Progenitor cell of endocrine pancreas (in vitro differentiated cells): ENCODE measurements around the gene SNTG2. TPM values are rescaled to one million over a fixed set of nuclear protein-coding genes. Genes with fewer than 3 reads are reported as not detected.

Experiments
- DNase-seq: peaks from one replicate; pipeline ENCODE4 v3.0.0; 2021; ENCODE audit warnings: low spot score; ENCODE audit not compliant: unreplicated experiment
- H3K27ac Mint-ChIP-seq: 2 replicates; pipeline ENCODE4 v1.8.0; 2021; ENCODE audit warnings: mild to moderate bottlenecking, moderate library complexity, mixed read lengths
- H3K27me3 Mint-ChIP-seq: 2 replicates; pipeline ENCODE4 v1.8.0; 2021; ENCODE audit warnings: mixed read lengths
- H3K36me3 Mint-ChIP-seq: 2 replicates; pipeline ENCODE4 v1.8.0; 2022; ENCODE audit warnings: mixed read lengths; ENCODE audit not compliant: insufficient read depth
- H3K4me1 Mint-ChIP-seq: 2 replicates; pipeline ENCODE4 v1.8.0; 2021; ENCODE audit warnings: low read depth, mixed read lengths
- H3K4me3 Mint-ChIP-seq: 2 replicates; pipeline ENCODE4 v1.8.0; 2021; ENCODE audit warnings: low read depth, mild to moderate bottlenecking, moderate library complexity, mixed read lengths
- H3K9me3 Mint-ChIP-seq: 2 replicates; pipeline ENCODE4 v1.8.0; 2021; ENCODE audit warnings: low read depth, mixed read lengths
- CTCF ChIP-seq: fragments of 200-600 bp; sonication (generic); IDR thresholded peaks from one replicate; pipeline ENCODE4 v1.5.0; 2021; ENCODE audit warnings: antibody characterized with exemption, mild to moderate bottlenecking; ENCODE audit not compliant: unreplicated experiment
- total RNA-seq: library from RNA; stranded (reverse); gene quantifications from 2 replicates; pipeline ENCODE4 v1.2.1, GENCODE V29; 2021

The SNTG2 gene
- total RNA-seq, 1 donor from 2014 or later = 0.50 TPM

GRCh38 chr2:1187189-1187588, 236.5 kb downstream of the SNTG2 start:
- Mint-ChIP-seq H3K9me3 (peaks cover 23% of the 10 kb centered on the region), H3K4me3 (no peak overlapping the region), H3K4me1 (no peaks in the 10 kb centered on the region), H3K27ac (no peak overlapping the region), H3K27me3 (no peaks in the 10 kb centered on the region), H3K36me3 (peaks cover 1% of the 10 kb centered on the region)
- DNase-seq = no peak
- no peak for TF ChIP-seq CTCF

GRCh38 chr2:1192121-1192520, 241.5 kb downstream of the SNTG2 start:
- Mint-ChIP-seq H3K27ac (no peak overlapping the region), H3K27me3 (peaks cover 3% of the 10 kb centered on the region), H3K9me3 (peaks cover 19% of the 10 kb centered on the region), H3K36me3 (no peaks in the 10 kb centered on the region), H3K4me1 (no peaks in the 10 kb centered on the region), H3K4me3 (no peak overlapping the region)
- DNase-seq = no peak
- no peak for TF ChIP-seq CTCF

GRCh38 chr2:1193801-1194200, 243.2 kb downstream of the SNTG2 start:
- Mint-ChIP-seq H3K4me1 (no peaks in the 10 kb centered on the region), H3K27ac (no peak overlapping the region), H3K9me3 (peaks cover 23% of the 10 kb centered on the region), H3K4me3 (no peak overlapping the region), H3K36me3 (no peaks in the 10 kb centered on the region), H3K27me3 (peaks cover 3% of the 10 kb centered on the region)
- no peak for TF ChIP-seq CTCF
- DNase-seq = no peak

GRCh38 chr2:1203772-1204171, 253.1 kb downstream of the SNTG2 start:
- no peak overlapping the region for H3K4me3 Mint-ChIP-seq
- no peak for DNase-seq
- no peaks in the 10 kb centered on the region for H3K4me1 Mint-ChIP-seq
- H3K27me3 Mint-ChIP-seq = no peaks in the 10 kb centered on the region
- no peak overlapping the region for H3K27ac Mint-ChIP-seq
- H3K9me3 Mint-ChIP-seq = peaks cover 11% of the 10 kb centered on the region
- H3K36me3 Mint-ChIP-seq = no peaks in the 10 kb centered on the region
- no peak for TF ChIP-seq CTCF

GRCh38 chr2:1205853-1206252, 255.2 kb downstream of the SNTG2 start:
- no peaks in the 10 kb centered on the region for H3K36me3 Mint-ChIP-seq
- DNase-seq = no peak
- no peaks in the 10 kb centered on the region for H3K4me1 Mint-ChIP-seq
- TF ChIP-seq CTCF = no peak
- no peak overlapping the region for H3K4me3 Mint-ChIP-seq
- no peaks in the 10 kb centered on the region for H3K27me3 Mint-ChIP-seq
- peaks cover 11% of the 10 kb centered on the region for H3K9me3 Mint-ChIP-seq
- no peak overlapping the region for H3K27ac Mint-ChIP-seq
